Stromal cell of bone marrow (primary cell): ENCODE results near the gene SLC5A2.
"Not testable (repeated sequence)": the region's sequence is repeated elsewhere in the genome, so short reads cannot be mapped to it uniquely, and the experiment has no call there.

Experiments used
- DNase-seq: peaks from one replicate; pipeline ENCODE4 v3.0.0-alpha.2; 2012; ENCODE audit warnings: low read depth

The SLC5A2 gene

GRCh38 chr16:31496670-31497069 lies 13.7 kb downstream of the SLC5A2 start:
- no peak for DNase-seq

DNA sequence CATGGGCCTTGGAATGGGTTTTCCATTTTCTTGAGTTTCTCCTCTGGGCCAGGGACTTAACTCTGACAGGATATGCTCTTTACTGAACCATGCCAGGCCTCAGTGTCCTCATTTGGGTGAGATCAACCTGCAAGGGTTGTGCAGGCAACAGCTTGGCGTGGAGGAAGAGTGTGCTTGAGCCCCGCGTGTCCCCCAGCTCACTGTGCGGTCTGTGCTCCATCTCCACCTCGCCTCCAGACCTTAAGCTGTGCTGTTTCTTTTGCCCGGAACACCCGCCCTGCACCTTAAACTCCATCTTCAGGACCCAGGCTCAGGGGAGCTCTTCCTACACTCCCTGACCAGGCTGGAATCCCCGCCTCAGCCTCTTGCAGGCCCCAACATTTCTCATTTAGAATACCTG lies 15.6 kb downstream of the SLC5A2 start:
- no peak for DNase-seq

DNA sequence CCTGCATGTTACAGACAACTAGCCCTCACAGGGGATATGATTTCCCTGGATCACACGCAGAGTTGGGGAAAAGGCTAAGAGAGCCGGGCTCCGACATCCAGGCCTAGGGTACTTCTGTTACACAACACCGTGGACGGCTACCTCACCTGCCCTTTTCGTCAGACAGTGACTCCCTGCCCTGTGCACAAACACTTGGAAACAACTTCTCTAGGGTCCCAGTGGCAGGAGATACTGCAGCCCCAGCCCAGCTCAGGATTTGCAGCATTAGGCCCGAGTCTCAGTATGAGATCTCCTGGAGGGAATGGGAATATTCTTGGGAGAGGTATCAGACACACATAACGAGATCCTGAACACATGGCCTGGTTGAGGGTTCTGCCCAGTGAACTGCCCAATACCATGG lies 17.0 kb downstream of the SLC5A2 start:
- DNase-seq: no peak

- no peak for DNase-seq
Measured at GRCh38 chr16:31501226-31501965, 18.5 kb downstream of the SLC5A2 start.

GRCh38 chr16:31501966-31502348 lies 19.0 kb downstream of the SLC5A2 start:
- DNase-seq: no peak

GRCh38 chr16:31502981-31503380 lies 20.1 kb downstream of the SLC5A2 start:
- DNase-seq: peak; percentile 41

GRCh38 chr16:31503555-31503954 lies 20.6 kb downstream of the SLC5A2 start:
- DNase-seq: not testable (repeated sequence)

DNA sequence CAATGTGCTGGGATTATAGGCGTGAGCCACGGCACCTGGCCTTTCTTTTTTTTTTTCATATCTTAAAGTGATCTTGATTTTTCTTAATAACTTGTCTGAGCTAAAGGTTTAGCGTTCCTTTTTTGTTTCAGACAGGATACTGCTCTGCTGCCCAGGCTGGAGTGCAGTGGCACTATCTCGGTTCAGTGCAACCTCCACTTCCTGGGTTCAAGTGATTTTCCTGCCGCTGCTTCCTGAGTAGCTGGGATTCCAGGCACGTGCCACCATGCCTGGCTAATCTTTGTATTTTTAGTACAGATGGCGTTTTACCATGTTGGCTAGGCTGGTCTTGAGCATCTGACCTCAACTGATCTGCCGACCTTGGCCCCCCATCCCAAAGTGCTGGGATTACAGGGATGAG lies 21.2 kb downstream of the SLC5A2 start:
- DNase-seq: no peak

- DNase-seq: no peak
Measured at GRCh38 chr16:31505483-31505882, 22.6 kb downstream of the SLC5A2 start.

DNA sequence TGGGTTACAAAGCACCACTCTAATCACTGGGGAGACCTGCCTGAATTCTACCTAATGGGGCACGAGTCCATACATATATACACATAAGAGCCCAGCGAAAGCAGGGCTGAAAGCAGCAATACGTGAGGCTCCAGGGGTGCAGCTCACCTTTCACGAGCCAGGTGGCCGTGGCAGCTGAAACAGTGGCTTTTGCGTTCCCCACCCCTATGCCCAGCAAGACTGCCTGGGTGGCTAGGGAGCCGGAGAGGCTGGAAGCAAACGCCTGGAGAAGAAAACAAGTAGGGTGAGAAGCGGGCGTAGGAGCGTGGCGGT lies 24.6 kb downstream of the SLC5A2 start:
- no peak for DNase-seq

- peak; percentile 77 for DNase-seq
Measured at GRCh38 chr16:31507929-31508705, 25.2 kb downstream of the SLC5A2 start, which contains the start of gene RUSF1. RUSF1 (minus strand) TSS chr16:31508391; CDS start chr16:31508373, 18 bp downstream.

DNA sequence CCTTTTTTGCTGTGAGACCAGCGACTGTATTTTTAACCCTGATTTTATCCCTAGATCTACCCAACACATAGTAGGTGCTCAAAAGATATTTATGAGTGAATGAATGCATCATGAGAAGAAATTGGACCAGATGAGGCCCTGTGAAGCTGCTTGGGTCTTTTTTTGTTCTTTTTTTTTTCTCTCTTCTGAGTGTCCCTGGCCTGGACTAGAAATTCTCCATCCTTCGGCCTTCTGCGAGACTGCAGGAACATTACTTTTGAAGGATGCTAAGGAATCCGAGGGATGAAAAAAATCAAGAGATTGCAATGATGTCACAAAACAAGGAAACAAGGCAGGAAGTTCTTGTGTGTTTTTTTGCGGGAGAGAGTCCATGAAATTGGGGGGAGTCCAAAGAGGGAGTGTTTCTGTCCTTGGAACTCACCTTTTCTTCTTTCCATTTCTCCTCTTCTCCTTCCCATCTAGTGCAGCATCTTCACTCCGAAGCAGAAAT lies 25.8 kb downstream of the SLC5A2 start:
- no peak for DNase-seq

- peak; percentile 30 for DNase-seq
Measured at GRCh38 chr16:31513126-31513525, 30.2 kb downstream of the SLC5A2 start.

DNA sequence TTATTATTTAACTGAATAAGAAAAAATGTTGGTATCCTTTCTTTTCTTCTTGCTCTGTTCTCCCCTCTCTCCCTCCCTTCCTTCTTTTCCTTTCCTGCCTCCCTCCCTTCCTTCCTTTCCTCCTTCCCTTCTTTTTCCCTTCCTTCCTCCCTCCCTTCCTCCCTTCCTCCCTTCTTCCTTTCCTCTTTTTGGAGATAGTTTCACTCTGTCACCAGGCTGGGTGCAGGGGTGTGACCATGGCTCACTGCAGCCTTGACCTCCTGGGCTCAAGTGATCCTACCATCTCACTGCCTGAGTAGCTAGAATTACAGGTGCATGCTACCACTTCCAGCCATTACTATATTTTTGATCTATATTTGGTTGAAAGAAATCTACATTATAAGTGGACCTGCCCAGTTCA lies 31.0 kb downstream of the SLC5A2 start:
- DNase-seq: no peak

GRCh38 chr16:31517800-31518402 lies 35.0 kb downstream of the SLC5A2 start:
- no peak for DNase-seq

- DNase-seq: no peak
Measured at GRCh38 chr16:31519759-31520431, 37.0 kb downstream of the SLC5A2 start.

DNA sequence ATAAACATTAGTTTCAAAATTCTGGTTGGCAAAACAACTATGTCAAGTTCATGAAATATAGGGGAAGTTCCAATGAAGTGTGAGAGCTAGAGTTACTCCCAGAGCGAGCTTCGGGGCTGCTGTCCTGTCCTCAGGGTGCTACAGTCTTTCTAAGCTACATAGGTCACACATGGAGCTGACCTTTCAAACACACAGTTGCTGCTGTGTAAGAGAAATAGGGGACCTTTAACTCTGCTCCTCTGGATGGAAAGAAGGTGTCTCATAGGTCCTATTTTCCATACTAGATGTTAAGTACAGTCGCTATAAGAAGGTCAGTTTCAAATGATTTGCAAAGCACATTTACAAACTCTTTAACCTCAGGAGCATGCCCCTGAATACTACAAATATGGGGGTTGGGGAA lies 38.4 kb downstream of the SLC5A2 start:
- DNase-seq: no peak

DNA sequence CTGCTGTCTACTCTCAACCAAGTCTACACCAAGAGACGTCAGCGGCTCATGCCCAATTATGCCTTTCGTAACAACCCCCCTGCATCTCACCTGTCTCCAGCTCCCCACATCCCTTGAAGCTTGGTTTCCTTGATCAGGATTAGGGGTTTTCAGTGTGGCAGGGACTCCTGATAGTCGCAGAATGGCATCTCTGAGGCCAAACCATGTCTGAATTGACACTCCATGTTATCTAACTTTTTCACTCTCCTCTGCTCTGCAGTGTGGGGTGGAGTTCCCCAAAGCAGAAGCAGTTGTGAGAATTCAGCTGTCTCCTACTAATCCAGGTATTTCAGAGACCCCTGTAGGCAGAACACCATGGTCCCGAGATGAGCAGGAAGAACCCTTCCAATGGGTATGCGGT lies 39.1 kb downstream of the SLC5A2 start:
- DNase-seq: no peak

- DNase-seq: not testable (repeated sequence)
Measured at GRCh38 chr16:31523768-31524167, 40.8 kb downstream of the SLC5A2 start.

DNA sequence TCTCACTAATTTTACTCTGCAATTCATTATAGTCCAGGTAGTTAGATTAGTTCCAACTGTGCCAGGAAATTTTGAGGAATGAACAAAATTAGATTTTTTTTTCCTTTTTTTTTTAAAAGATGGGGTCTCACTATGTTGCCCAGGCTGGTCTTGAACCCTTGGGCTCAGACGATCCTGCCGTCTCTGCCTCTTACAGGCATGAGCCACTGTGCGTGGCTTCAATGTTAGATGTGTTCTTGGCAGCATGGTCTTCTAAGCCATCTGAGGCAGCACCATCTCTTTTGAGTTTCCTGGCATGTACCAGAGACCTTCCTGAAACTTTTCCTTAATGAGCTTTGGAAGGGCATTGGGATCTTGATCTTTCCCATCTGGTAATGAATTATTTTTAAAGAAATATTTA lies 42.2 kb downstream of the SLC5A2 start:
- no peak for DNase-seq

DNA sequence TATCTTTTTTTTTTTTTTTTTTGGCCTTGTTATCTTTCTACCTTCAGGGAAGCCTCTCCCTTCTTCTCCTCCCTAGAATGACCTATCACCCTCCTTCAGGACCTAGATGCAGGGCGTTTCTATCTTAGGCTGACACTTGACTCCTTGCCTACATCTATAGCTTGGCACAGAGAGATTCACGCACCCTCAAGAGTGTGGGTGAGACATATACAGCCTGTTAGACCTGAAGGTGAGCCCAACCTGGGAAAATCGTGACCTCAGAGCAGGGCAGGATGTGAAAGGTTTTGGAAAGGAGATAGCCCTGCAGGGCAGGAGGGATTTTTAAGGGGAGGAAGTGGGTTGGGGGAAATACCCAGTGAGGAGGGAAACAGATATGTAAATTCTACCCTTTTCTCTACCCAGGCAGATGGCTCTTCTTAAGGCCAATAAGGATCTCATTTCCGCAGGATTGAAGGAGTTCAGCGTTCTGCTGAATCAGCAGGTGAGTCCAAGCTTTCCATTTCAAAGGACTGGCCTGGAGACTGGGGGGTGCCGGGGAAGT lies 44.9 kb downstream of the SLC5A2 start, which contains the start of gene AHSP:
Gene AHSP, plus strand, starts transcription at position 167 of the 541 bp plus-strand sequence. Its CDS starts 240 bp downstream, at position 407.
- DNase-seq: no peak

GRCh38 chr16:31528523-31529107 lies 45.7 kb downstream of the SLC5A2 start:
- DNase-seq: no peak
